GM08714 (cell line): ENCODE measurements around the gene GRM3.
"Not testable (repeated sequence)": the region's sequence is repeated elsewhere in the genome, so short reads cannot be mapped to it uniquely, and the experiment has no call there.

ENCODE experiments used
- H3K4me3 ChIP-seq: fragments of 200-500 bp; sonication (Bioruptor generic); 2 replicates; pipeline ENCODE4 v1.5.1; 2014; ENCODE audit warnings: mild to moderate bottlenecking, low read length, inconsistent platforms
- ZNF274 ChIP-seq: IDR thresholded peaks from 2 replicates; pipeline ENCODE4 v1.6.1; 2012; ENCODE audit warnings: mild to moderate bottlenecking, low read depth, low read length

GRM3 gene

DNA sequence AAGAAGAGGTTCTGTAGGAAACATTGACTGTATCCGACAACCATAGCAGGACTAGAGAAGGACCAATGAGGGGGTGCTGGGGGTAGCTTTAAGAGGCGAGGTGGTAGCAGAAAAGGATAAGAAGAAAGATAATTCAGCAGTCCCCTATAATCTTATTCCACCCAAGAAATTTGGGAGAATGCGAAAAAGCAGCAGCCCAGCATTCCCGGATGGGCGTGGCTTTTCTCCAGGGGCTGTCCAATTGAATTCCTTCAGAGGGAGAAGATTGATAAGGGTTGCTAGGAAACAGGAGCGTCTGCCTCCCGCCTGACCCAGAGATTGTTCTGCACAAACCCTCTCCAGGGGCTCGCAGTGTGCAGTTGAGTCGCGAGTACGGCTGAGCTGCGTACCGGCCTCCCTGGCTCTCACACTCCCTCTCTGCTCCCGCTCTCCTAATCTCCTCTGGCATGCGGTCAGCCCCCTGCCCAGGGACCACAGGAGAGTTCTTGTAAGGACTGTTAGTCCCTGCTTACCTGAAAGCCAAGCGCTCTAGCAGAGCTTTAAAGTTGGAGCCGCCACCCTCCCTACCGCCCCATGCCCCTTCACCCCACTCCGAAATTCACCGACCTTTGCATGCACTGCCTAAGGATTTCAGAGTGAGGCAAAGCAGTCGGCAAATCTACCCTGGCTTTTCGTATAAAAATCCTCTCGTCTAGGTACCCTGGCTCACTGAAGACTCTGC lies at the start of gene GRM3:
Gene GRM3, plus strand, starts transcription at position 349 of the 721 bp plus-strand sequence. CDS start 121,237 bp downstream, outside the sequence.
- H3K4me3 ChIP-seq = no peak within 1 kb of the TSS
- TF ChIP-seq ZNF274 = no peak

DNA sequence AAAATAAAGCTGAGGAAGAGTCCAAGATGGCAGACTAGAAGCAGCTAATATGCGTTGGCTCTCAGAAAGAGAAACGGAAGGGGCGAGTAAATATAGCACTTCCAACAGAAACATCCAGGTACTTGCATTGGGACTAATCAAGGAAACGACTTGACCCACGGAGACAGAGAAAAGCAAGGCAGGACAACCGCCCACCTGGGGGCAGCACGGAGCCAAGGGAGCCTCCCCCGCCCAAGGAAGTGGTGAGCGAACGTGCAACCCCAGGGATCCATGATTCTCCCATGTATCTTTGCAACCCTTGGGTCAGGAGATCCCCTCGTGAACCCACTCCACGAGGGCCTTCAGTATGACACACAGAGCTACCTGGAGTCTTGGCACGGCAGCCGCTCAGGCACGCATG lies 45.4 kb upstream of the GRM3 start:
- no peak overlapping the region for H3K4me3 ChIP-seq
- TF ChIP-seq ZNF274 = no peak

DNA sequence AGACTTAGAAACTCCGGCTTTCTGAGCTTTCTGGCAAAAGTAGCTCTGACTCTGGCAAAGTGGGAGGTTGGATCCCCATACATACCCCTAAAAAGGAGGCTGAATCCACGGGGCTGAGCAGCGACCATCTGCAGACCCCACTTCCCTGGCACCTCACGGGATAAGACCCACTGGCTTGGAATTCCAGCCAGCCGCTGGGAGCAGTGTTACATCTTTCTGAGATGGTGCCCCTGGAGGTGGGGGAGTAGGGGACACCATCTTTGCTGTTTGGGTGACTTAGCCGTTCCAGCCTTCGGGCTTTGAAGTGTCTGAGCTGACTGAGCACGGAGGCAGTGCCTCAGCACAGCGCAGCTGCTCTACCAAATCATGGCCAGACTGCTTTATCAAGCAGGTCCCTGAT lies 45.0 kb upstream of the GRM3 start:
- no peak overlapping the region for H3K4me3 ChIP-seq
- TF ChIP-seq ZNF274 = no peak

DNA sequence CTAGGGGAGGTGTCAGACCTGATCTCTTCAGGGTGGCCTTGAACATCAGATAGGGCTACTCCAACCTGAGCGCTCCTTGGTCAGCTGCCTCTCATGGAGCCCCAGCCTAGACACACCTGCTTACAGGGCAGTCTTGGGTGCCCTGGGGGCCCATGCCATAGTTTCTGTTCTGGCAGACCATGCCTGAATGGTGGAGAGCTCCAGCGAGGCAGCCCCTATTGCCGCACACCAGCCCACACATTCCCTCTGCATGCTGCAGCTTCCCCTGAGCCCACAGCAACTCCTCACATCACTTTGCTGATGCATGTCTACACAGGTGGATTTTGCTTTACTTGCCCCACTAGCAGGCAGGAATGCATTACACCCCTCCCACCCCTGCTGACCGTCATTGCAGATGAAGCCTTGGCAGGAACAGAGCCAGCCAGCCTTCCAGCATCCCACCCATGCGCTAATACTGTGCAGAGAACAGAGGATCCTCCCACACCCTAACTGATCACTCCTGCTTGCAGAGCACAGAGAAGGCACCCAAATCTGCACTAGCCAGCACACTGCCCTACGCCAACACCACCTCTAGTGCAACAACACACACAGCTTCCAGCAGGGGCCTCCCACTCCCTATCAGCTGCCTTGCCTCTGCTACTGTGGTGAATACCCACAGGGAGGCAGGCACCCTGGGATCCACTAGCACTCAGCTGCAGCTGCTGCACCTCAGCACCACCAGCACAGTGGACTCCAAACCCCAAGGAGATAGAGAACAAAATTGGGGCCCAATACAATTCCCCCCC lies 43.0 kb upstream of the GRM3 start:
- TF ChIP-seq ZNF274 = no peak
- H3K4me3 ChIP-seq = no peak overlapping the region

DNA sequence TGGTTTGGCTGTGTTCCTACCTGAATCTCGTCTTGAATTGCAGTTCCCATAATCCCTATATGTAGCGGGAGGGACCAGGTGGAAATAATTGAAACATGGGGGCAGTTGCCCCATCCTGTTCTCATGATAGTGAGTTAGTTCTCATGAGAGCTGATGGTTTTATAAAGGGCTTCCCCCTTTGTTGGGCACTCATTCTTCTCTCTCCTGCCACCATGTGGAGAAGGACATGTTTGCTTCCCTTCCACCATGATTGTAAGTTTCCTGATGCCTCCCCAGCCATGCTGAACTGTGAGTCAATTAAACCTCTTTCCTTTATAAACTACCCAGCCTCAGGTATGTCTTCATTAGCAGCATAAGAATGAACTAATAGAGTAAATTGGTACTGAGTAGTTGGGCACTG lies 28.0 kb upstream of the GRM3 start:
- H3K4me3 ChIP-seq = not testable (repeated sequence)

DNA sequence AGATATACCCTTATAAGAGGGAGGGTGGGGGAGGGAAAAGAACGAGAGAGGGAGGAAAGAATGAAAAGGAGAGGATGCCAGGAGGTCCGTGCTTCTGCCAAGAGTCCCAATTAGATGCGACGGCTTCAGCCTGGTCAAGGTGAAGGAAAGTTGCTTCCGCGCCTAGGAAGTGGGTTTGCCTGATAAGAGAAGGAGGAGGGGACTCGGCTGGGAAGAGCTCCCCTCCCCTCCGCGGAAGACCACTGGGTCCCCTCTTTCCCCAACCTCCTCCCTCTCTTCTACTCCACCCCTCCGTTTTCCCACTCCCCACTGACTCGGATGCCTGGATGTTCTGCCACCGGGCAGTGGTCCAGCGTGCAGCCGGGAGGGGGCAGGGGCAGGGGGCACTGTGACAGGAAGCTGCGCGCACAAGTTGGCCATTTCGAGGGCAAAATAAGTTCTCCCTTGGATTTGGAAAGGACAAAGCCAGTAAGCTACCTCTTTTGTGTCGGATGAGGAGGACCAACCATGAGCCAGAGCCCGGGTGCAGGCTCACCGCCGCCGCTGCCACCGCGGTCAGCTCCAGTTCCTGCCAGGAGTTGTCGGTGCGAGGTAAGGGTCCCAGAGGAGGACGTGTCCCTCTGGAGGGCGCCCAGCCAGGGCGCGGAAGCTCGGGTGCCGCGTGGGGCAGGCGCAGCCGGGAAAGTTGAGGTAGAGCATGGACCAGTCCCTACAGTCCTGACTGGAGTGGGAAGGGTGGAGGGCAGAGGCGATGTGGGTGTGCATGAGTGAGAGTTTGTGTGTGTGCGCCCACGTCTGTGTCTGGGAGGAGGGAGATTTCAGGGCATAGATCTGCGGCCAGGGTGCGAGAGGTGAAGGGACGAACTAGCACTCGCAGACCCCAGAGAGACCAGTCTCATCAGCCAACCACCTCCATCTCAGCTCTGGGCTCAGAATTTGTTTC lies 844 bp downstream of the GRM3 start:
- no peak for TF ChIP-seq ZNF274
- H3K4me3 ChIP-seq = no peak overlapping the region

DNA sequence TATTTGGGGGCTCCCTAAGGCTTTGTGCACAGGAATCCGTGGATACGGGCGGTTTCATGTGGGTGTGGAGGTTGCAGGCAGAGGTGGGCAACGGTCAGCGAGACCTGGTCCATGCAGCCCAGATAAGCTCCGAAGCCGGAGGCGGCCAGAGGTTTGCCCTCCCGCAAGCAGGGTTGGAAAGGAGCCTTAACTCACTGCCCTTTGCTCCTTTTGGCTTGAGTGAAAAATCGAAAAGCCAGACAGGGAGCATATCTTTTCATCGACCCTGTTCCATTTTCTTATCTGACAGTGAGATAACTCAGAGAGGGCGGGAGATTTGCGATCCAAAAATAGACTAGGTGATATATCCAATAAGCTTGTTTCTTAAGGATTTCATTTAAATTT lies 1.5 kb downstream of the GRM3 start:
- no peak for TF ChIP-seq ZNF274
- H3K4me3 ChIP-seq = no peak overlapping the region

DNA sequence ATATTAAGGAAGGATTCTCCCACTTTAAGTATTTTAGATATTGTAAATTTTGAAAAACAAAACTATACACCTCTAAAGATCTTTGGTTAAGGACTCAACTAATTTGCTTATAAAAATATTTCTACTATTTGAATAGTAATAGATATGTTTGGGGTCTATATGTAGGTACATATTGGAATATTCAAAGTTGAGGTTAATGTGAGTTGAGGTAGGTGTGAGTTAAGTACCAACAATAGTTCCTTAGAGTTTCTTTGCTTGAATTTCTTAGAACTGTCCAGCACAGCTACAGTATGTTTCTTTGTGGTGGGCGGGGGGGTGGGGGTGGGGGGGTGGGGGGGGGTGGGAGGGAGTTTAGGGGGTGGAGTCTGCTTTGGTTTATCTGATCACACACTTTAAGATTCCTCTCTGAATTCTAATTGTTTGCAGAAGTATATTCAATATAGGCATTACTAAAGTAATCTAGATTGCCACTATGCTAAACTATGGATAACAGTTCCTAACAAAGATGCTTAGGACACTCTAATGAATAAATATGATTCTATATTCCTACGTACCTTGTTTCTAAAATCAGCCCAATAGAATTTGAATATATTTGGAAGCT lies 2.1 kb downstream of the GRM3 start:
- H3K4me3 ChIP-seq = no peak overlapping the region
- no peak for TF ChIP-seq ZNF274

DNA sequence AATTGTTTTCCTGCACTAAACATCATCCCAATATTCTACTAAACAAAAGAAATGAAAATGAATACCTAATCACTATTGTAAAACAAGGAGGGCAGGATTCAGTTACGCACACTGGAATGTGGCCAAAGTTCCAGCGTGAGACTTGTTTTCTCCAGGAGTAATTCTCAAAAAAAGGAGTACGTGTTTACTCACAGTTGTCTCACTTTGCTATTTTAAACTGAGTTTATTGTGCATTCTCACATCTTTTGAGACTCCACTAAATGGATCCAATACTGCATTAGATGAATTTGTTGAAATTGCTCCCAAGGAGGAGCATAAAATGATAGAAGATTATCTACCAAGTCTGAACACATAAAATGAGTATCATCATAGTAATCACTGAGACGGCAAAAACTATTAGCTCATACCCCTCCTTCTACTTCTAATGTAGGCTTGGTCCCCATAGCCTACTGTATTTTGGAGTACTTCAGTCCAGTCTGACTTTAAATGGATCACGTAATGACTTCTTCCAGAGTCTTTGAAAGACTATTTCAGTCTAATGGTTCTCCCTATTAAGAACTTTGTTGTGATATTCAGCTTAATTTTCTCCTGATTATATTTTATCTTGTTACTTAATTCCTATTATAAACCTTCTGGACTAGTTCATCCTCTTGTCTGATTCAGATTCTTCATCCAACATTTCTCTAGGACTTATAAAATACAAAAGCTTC lies 3.8 kb downstream of the GRM3 start:
- no peak overlapping the region for H3K4me3 ChIP-seq
- no peak for TF ChIP-seq ZNF274

DNA sequence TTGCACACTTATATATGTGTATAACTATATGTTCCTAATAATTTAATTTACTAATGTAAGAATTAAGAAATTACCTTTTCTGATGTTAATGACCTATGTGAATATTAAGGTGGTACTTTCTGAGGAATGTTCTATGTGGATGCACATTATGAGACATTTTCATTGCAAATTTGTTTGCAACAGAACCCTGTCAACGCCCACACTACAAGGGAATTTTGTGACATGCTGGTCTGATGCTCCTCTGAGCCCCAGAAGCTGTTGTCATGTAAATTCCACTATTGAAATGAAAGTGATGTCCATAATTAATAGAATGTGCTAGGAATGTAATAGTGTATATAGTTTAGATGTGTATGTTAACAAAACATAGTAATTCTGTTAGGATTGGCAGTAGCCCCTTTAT lies 4.5 kb downstream of the GRM3 start:
- no peak overlapping the region for H3K4me3 ChIP-seq
- no peak for TF ChIP-seq ZNF274

DNA sequence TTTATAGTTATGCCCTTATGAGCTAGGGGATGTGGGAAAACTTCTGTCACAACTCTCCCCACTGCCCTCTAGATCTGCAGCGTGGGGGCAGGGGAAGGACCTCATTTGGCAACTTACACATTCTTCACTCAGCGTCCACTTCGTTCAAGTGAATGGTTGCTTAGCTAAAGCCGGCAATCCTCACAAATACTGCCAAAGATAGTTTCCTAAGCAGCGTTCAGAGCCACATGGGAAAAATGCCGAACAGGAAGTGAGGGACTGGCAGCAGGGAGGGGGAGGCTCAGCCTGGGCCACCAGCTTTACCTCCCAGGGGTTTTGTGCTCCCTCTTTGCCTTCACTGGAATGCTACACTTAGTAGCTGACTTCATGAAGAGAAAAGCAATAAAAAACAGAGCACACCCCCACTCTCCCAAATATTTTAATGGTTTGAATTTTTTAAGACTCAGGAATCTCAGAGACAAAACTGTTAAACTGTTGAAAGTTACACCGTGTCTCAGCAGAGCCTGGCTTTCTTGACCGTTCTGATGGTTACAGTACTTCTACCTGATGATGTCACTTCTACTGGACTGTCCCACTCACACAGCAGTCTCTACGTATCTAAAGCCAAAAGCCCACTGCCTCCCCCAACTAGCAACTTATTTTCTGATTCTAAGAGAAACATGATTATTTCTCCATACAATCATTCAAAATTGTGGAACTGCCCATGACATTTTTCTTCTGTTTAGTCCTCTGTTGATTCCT lies 10.4 kb downstream of the GRM3 start:
- H3K4me3 ChIP-seq = no peak overlapping the region
- TF ChIP-seq ZNF274 = no peak

DNA sequence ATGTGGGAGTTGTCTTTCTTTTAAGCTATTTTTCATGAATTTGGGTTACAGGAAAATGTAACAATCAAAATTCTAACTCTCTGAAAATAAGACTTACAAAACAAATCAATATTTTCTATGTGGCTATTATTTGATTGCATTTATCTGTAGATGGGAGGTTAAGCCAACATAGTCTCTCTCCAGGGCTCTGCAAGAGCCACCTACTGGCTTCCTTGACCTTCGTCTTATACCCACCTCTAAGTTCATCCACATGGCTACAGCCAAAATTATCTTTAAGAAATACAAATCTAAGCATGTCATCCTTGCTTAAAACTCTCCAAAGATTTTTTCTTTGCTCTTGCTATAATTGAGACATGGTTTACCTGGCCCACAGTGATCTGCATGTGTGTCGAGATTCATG lies 14.2 kb downstream of the GRM3 start:
- H3K4me3 ChIP-seq = no peak overlapping the region
- no peak for TF ChIP-seq ZNF274

DNA sequence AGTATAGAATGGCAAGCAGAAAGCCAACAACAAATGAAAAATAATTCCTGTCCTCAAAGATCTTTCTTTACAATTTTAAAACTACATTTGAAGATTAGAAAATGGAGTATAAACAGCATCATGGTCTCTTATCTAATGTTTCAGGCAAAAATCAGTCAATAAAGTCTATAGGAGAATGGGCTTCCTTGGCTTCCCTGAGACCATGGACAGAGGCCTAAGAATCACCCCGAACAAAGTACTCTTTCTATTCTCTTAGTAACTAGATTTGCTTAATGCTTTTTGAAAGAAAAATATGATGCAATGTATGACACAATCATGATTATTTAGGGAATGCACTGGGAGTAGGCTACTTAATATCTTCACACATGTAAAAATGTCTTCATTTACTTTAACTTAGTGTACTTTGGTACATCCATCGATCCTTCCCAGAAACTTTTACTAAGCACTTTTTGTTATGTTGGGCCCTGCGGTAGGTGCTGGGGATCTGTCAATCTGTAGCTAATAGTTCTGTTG lies 17.3 kb downstream of the GRM3 start:
- no peak for TF ChIP-seq ZNF274

DNA sequence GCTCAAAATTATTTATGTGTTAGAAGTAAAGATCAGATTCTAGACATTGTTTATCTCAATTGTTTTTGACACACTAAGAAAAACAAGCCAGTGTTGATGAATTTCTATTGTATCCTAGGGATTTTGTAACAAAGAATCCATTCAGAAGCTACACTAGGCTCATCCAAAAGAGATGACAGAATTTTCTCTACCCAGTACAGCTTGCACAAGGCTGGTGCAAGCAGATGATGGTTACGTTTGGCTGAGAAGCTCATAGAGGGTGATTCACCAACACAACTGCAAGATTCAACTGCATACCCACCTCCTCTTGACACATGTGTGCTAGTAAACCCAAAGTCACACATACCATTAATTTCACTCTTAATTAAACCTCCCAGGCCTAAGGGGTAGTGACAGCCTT lies 20.8 kb downstream of the GRM3 start:
- no peak overlapping the region for H3K4me3 ChIP-seq
- no peak for TF ChIP-seq ZNF274

More for the DNA sequence above, 17.3 kb downstream of the GRM3 start:
- H3K4me3 ChIP-seq = no peak overlapping the region
